ENCODE measurements around the gene PERCC1. TPM values are rescaled to one million over a fixed set of nuclear protein-coding genes. Genes with fewer than 3 reads are reported as not detected.

PERCC1 gene
- total and polyA plus RNA-seq, 2 donors from 2014 or later: not detected

- H3K27me3 ChIP-seq (ENCODE audit: control insufficient read depth, insufficient read depth, low read length): no peaks in the 10 kb centered on the region
- no peaks in the 10 kb centered on the region for H3K4me1 ChIP-seq (ENCODE audit: control insufficient read depth in 2 of 3, insufficient read depth in 2 of 3, low read depth in 1 of 3, low read length in 3 of 3)
- TF ChIP-seq, protein P1, sequence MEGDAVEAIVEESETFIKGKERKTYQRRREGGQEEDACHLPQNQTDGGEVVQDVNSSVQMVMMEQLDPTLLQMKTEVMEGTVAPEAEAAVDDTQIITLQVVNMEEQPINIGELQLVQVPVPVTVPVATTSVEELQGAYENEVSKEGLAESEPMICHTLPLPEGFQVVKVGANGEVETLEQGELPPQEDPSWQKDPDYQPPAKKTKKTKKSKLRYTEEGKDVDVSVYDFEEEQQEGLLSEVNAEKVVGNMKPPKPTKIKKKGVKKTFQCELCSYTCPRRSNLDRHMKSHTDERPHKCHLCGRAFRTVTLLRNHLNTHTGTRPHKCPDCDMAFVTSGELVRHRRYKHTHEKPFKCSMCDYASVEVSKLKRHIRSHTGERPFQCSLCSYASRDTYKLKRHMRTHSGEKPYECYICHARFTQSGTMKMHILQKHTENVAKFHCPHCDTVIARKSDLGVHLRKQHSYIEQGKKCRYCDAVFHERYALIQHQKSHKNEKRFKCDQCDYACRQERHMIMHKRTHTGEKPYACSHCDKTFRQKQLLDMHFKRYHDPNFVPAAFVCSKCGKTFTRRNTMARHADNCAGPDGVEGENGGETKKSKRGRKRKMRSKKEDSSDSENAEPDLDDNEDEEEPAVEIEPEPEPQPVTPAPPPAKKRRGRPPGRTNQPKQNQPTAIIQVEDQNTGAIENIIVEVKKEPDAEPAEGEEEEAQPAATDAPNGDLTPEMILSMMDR (IDR thresholded peaks at IDR 0.05; ENCODE audit: borderline replicate concordance, extremely low read depth, insufficient read depth): no peak
- no peak overlapping the region for H3K4me3 ChIP-seq (ENCODE audit: low read length in 3 of 3)
- no peak overlapping the region for H3K9ac ChIP-seq (ENCODE audit: low read length in 3 of 3)
- intact Hi-C loops (cut with DNase I): no loop called here
- no peak overlapping the region for H3K27ac ChIP-seq (ENCODE audit: low read depth in 2 of 2, low read length in 2 of 2)
- DNase-seq (no peak), FAIRE-seq (no peak)
- peaks cover 0 to 5% (median 0%) of the 10 kb centered on the region in 3 donors for H3K36me3 ChIP-seq (ENCODE audit: control insufficient read depth in 2 of 3, insufficient read depth in 3 of 3, low read length in 3 of 3)
- H3K9me3 ChIP-seq (ENCODE audit: control insufficient read depth in 2 of 3, insufficient read depth in 1 of 3, low read length in 3 of 3): no peaks in the 10 kb centered on the region
Measured at GRCh38 chr16:1445518-1446203, 14.8 kb downstream of the PERCC1 start.

DNA sequence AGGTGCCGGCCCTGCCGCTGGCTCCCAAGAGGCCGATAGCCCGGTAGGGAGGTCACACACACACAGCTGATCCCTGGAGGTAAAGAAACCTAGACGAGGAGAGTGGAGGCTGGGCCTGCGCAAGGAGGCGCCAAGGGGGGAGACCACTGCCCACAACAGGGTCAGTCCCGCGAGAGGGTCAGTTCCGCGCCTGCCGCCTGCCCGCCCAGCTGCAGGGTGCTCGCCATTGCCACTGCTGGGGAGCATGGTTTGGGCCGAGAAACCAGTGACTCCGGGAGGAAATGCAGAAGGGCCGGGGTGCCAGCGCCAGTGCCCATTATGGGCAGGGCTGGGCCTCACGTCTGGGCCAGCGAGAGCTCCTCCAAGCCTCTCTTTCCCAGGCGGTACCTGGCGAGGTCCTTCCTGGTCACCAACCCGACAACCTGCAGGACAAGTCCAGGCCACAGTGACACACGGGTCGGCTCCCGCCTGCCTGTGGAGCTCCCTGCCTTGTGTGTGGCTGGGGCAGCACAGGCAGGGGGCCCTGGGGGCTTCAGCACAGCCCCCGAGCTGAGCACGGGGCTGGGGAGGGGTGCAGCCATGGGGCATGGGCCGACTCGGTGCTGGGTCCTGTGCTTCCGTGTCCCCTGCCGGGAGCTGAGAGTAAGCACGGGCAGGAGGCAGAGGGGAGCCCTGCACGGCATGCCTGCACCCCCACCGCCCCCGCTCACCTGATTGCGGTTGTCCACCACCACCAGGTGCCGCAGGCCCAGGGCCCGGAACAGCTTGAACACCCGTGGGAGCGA lies 15.6 kb downstream of the PERCC1 start:
- intact Hi-C loops (cut with DNase I): no loop called here
- Histone ChIP-seq H3K9ac (ENCODE audit: low read length in 3 of 3) (no peak overlapping the region), H3K27ac (ENCODE audit: low read depth in 2 of 2, low read length in 2 of 2) (no peak overlapping the region), H3K27me3 (ENCODE audit: control insufficient read depth, insufficient read depth, low read length) (no peaks in the 10 kb centered on the region), H3K4me3 (ENCODE audit: low read length in 3 of 3) (no peak overlapping the region), H3K36me3 (ENCODE audit: control insufficient read depth in 2 of 3, insufficient read depth in 3 of 3, low read length in 3 of 3) (peaks cover 0 to 5% (median 1%) of the 10 kb centered on the region in 3 donors), H3K4me1 (ENCODE audit: control insufficient read depth in 2 of 3, insufficient read depth in 2 of 3, low read depth in 1 of 3, low read length in 3 of 3) (no peaks in the 10 kb centered on the region), H3K9me3 (ENCODE audit: control insufficient read depth in 2 of 3, insufficient read depth in 1 of 3, low read length in 3 of 3) (no peaks in the 10 kb centered on the region)
- FAIRE-seq: no peak
- DNase-seq: no peak
- TF ChIP-seq, protein P1 (IDR thresholded peaks at IDR 0.05; ENCODE audit: borderline replicate concordance, extremely low read depth, insufficient read depth): no peak

DNA sequence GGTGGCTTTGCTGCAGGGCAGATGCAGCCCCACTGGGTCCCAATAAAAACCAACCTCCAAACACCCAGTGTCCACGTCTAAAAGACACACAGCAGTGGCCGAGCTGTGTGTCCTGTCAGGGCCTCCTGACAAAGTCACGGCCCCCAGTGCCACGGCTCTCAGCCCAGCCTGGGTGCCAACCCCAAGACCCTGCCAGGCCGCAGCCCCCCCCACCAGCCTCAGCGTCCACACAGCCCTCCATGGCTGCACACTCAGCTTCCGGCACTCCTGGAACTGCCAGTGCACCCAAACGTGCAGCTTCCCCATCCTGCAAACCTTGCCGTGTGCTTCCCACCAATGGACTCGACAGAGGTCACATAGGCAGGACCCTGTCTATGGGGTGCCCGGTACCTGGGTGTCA lies 17.1 kb downstream of the PERCC1 start:
- no peaks in the 10 kb centered on the region for H3K27me3 ChIP-seq (ENCODE audit: control insufficient read depth, insufficient read depth, low read length)
- TF ChIP-seq, protein P1 (IDR thresholded peaks at IDR 0.05; ENCODE audit: borderline replicate concordance, extremely low read depth, insufficient read depth): no peak
- H3K36me3 ChIP-seq (ENCODE audit: control insufficient read depth in 2 of 3, insufficient read depth in 3 of 3, low read length in 3 of 3): peaks cover 0 to 5% (median 5%) of the 10 kb centered on the region in 3 donors
- H3K27ac ChIP-seq (ENCODE audit: low read depth in 2 of 2, low read length in 2 of 2): no peak overlapping the region
- no peak overlapping the region for H3K9ac ChIP-seq (ENCODE audit: low read length in 3 of 3)
- DNase-seq: no peak
- no peaks in the 10 kb centered on the region for H3K4me1 ChIP-seq (ENCODE audit: control insufficient read depth in 2 of 3, insufficient read depth in 2 of 3, low read depth in 1 of 3, low read length in 3 of 3)
- intact Hi-C loops (cut with DNase I): no loop called here
- no peak for FAIRE-seq
- H3K4me3 ChIP-seq (ENCODE audit: low read length in 3 of 3): no peak overlapping the region
- no peaks in the 10 kb centered on the region for H3K9me3 ChIP-seq (ENCODE audit: control insufficient read depth in 2 of 3, insufficient read depth in 1 of 3, low read length in 3 of 3)

Measured in kidney (tissue), 14 donors.